IMR-90 (cell line): ENCODE results near the gene MRC1. TPM values are rescaled to one million over a fixed set of nuclear protein-coding genes. Genes with fewer than 3 reads are reported as not detected.
A peak's percentile ranks its signal among the peaks of the same experiment; 100 is the strongest.

Experiments
- ATAC-seq: fragments of 200-7000 bp; cut with Tn5 transposase; 2 replicates; pipeline ENCODE4 v1.9.1; 2020; ENCODE audit warnings: low read depth, mild to moderate bottlenecking, moderate library complexity
- BruUV-seq: library from RNA; stranded (reverse); fragments of 400-500 nt; replicated peaks from 2 replicates; lab custom pipeline; 2021; lab: Mats Ljungman, UMichigan
- CTCF ChIA-PET: fragments of 300-600 bp; formaldehyde crosslinking; extraction: SDS; loops from one replicate; lab custom pipeline; 2021; ENCODE audit warnings: antibody characterized with exemption; lab: Yijun Ruan, JAX
- POLR2A ChIA-PET: fragments of 300-600 bp; sonication (Branson Sonifier 250); formaldehyde crosslinking; loops from one replicate; lab custom pipeline; 2022; ENCODE audit warnings: antibody characterized with exemption; ENCODE audit not compliant: unreplicated experiment; lab: Charles Lee
- DNase-seq: peaks from one replicate; pipeline ENCODE4 v3.0.0; 2013
- H2AFZ ChIP-seq: replicated peaks from 2 replicates; pipeline ENCODE3; 2013; ENCODE audit warnings: low read length, mild to moderate bottlenecking; ENCODE audit not compliant: poor library complexity
- H2AK5ac ChIP-seq: 2 replicates; pipeline ENCODE4 v1.6.1; 2013; ENCODE audit warnings: low read depth, low read length, inconsistent platforms
- H2AK9ac ChIP-seq: replicated peaks from 2 replicates; pipeline ENCODE3; 2013; ENCODE audit warnings: mild to moderate bottlenecking, low read depth, low read length, moderate library complexity; ENCODE audit not compliant: poor library complexity
- H2BK120ac ChIP-seq: 2 replicates; pipeline ENCODE4 v1.6.1; 2013; ENCODE audit warnings: low read depth, low read length, inconsistent platforms
- H2BK15ac ChIP-seq: 3 replicates; pipeline ENCODE4 v1.6.1; 2013; ENCODE audit warnings: low read depth, low read length, inconsistent platforms
- H2BK20ac ChIP-seq: 2 replicates; pipeline ENCODE4 v1.6.1; 2013; ENCODE audit warnings: low read depth, mild to moderate bottlenecking, inconsistent platforms, low read length, moderate library complexity
- H2BK5ac ChIP-seq: 2 replicates; pipeline ENCODE4 v1.6.1; 2013; ENCODE audit warnings: mild to moderate bottlenecking, low read depth, low read length, inconsistent platforms; ENCODE audit not compliant: poor library complexity, severe bottlenecking
- H3K14ac ChIP-seq: replicated peaks from 2 replicates; pipeline ENCODE4 v1.6.1; 2013; ENCODE audit warnings: low read depth, low read length, inconsistent platforms
- H3K18ac ChIP-seq: 2 replicates; pipeline ENCODE4 v1.6.1; 2013; ENCODE audit warnings: low read depth, low read length, control low read depth
- H3K23ac ChIP-seq: 2 replicates; pipeline ENCODE4 v1.6.1; 2013; ENCODE audit warnings: low read depth, low read length, inconsistent platforms
- H3K27ac ChIP-seq: 2 replicates; pipeline ENCODE4 v1.5.1; 2013; ENCODE audit warnings: mild to moderate bottlenecking, control low read depth, low read length; ENCODE audit not compliant: insufficient read depth
- H3K27me3 ChIP-seq: 2 replicates; pipeline ENCODE4 v1.6.1; 2013; ENCODE audit warnings: low read length; ENCODE audit not compliant: control insufficient read depth, insufficient read depth
- H3K36me3 ChIP-seq: 2 replicates; pipeline ENCODE4 v1.6.1; 2013; ENCODE audit warnings: low read length, mixed read lengths; ENCODE audit not compliant: control insufficient read depth, insufficient read depth
- H3K4ac ChIP-seq: 2 replicates; pipeline ENCODE4 v1.6.1; 2013; ENCODE audit warnings: low read depth, low read length, inconsistent platforms
- H3K4me1 ChIP-seq: 2 replicates; pipeline ENCODE4 v1.6.1; 2013; ENCODE audit warnings: low read length, mixed read lengths; ENCODE audit not compliant: control insufficient read depth, insufficient read depth
- H3K4me2 ChIP-seq: 2 replicates; pipeline ENCODE4 v1.6.1; 2013; ENCODE audit warnings: low read depth, mild to moderate bottlenecking, control low read depth, low read length, moderate library complexity
- H3K4me3 ChIP-seq: 2 replicates; pipeline ENCODE4 v1.5.1; 2013; ENCODE audit warnings: low read depth, mild to moderate bottlenecking, control low read depth, low read length, moderate library complexity; ENCODE audit not compliant: insufficient read depth
- H3K56ac ChIP-seq: 2 replicates; pipeline ENCODE4 v1.6.1; 2013; ENCODE audit warnings: low read length, inconsistent platforms; ENCODE audit not compliant: insufficient read depth; ENCODE audit errors: extremely low read depth
- H3K79me1 ChIP-seq, 2 experiments: 2 replicates each; pipeline ENCODE4 v1.6.1; 2013; ENCODE audit warnings: low read length in 2 of 2, inconsistent platforms in 1 of 2, low read depth in 1 of 2
- H3K9ac ChIP-seq: 2 replicates; pipeline ENCODE4 v1.6.1; 2013; ENCODE audit warnings: low read depth, low read length, control low read depth
- H3K9me1 ChIP-seq: 2 replicates; pipeline ENCODE4 v1.6.1; 2013; ENCODE audit warnings: low read length, inconsistent platforms; ENCODE audit not compliant: insufficient read depth
- H3K9me3 ChIP-seq: 2 replicates; pipeline ENCODE4 v1.6.1; 2013; ENCODE audit warnings: low read length; ENCODE audit not compliant: control insufficient read depth, insufficient read depth
- H4K20me1 ChIP-seq: 2 replicates; pipeline ENCODE4 v1.6.1; 2013; ENCODE audit warnings: low read length, inconsistent platforms; ENCODE audit not compliant: insufficient read depth
- H4K5ac ChIP-seq: 2 replicates; pipeline ENCODE4 v1.6.1; 2013; ENCODE audit warnings: mild to moderate bottlenecking, low read depth, low read length, control low read depth
- H4K8ac ChIP-seq, 2 experiments: 2 replicates each; pipeline ENCODE4 v1.6.1; 2013; ENCODE audit warnings: low read depth in 2 of 2, low read length in 2 of 2, control low read depth in 1 of 2, inconsistent platforms in 1 of 2
- H4K91ac ChIP-seq: 2 replicates; pipeline ENCODE4 v1.6.1; 2013; ENCODE audit warnings: low read depth, low read length, inconsistent platforms; ENCODE audit not compliant: insufficient read depth
- BHLHE40 ChIP-seq: fragments of 150-350 bp; IDR thresholded peaks from 2 replicates; pipeline ENCODE4 v1.6.1; 2016; ENCODE audit warnings: mild to moderate bottlenecking, low read depth, low read length
- CEBPB ChIP-seq: IDR thresholded peaks from 2 replicates; pipeline ENCODE4 v1.6.1; 2012; ENCODE audit warnings: low read depth, low read length, improper control_type of control experiment
- CHD1 ChIP-seq: IDR thresholded peaks from 2 replicates; pipeline ENCODE4 v1.6.1; 2012; ENCODE audit warnings: low read depth, low read length, improper control_type of control experiment
- ELK1 ChIP-seq: fragments of 150-350 bp; IDR thresholded peaks from 2 replicates; pipeline ENCODE4 v1.6.1; 2016; ENCODE audit warnings: low read depth, mild to moderate bottlenecking, low read length, moderate library complexity, borderline replicate concordance
- FOS ChIP-seq: fragments of 150-350 bp; IDR thresholded peaks from 2 replicates; pipeline ENCODE4 v1.6.1; 2016; ENCODE audit warnings: low read depth, low read length
- MAFK ChIP-seq: IDR thresholded peaks from 2 replicates; pipeline ENCODE4 v1.6.1; 2012; ENCODE audit warnings: low read depth, low read length, improper control_type of control experiment
- MXI1 ChIP-seq: IDR thresholded peaks from 2 replicates; pipeline ENCODE4 v1.6.1; 2012; ENCODE audit warnings: low read depth, mild to moderate bottlenecking, low read length, moderate library complexity, borderline replicate concordance
- NFE2L2 ChIP-seq: fragments of 150-350 bp; IDR thresholded peaks from 2 replicates; pipeline ENCODE4 v1.6.1; 2016; ENCODE audit warnings: low read depth, mild to moderate bottlenecking, low read length
- POLR2A ChIP-seq: IDR thresholded peaks from 2 replicates; pipeline ENCODE4 v1.6.1; 2012; ENCODE audit warnings: mild to moderate bottlenecking, low read depth, low read length
- RAD21 ChIP-seq: IDR thresholded peaks from 2 replicates; pipeline ENCODE4 v1.6.1; 2012; ENCODE audit warnings: low read length, improper control_type of control experiment
- RCOR1 ChIP-seq: IDR thresholded peaks from 2 replicates; pipeline ENCODE4 v1.6.1; 2012; ENCODE audit warnings: mild to moderate bottlenecking, low read length, improper control_type of control experiment; ENCODE audit not compliant: insufficient replicate concordance
- RFX5 ChIP-seq: IDR thresholded peaks from 2 replicates; pipeline ENCODE4 v1.8.0; 2012; ENCODE audit warnings: low read depth, mild to moderate bottlenecking, low read length, moderate library complexity
- SMC3 ChIP-seq: fragments of 150-350 bp; IDR thresholded peaks from 2 replicates; pipeline ENCODE4 v1.6.1; 2016; ENCODE audit warnings: low read depth, mild to moderate bottlenecking, antibody characterized with exemption, low read length, moderate library complexity
- WGBS, 2 experiments: methylation state at CpG; one replicate each; pipeline versions ENCODE4 v1.1.5 to v1.1.7; 2013; ENCODE audit warnings: missing lambda C conversion rate in 2 of 2; ENCODE audit not compliant: insufficient read length in 1 of 2; ENCODE audit errors: extremely low coverage in 2 of 2; 5-methylcytosine and 5-hydroxymethylcytosine counted together
- dilution Hi-C: fragments of 300-500 bp; cut with HindIII; formaldehyde crosslinking; loops from one replicate; pipeline ENCODE4 v1.14.3; 2018; ENCODE audit warnings: low sequenced_read_pairs; ENCODE audit not compliant: unreplicated experiment
- in situ Hi-C: fragments of 300-500 bp; cut with MboI; formaldehyde crosslinking; loops from 3 replicates; pipeline ENCODE4 v1.14.3; 2019; ENCODE audit warnings: low sequenced_read_pairs, inconsistent platforms, mixed read lengths
- intact Hi-C: fragments of 100-400 bp; cut with micrococcal nuclease; formaldehyde crosslinking; loops from 2 replicates; pipeline ENCODE4 v1.10.0; 2022
- polyA plus RNA-seq, 3 experiments: library from polyadenylated mRNA; depleted of rRNA; stranded (reverse); fragments of >200 nt; gene quantifications; 2 replicates each; pipeline ENCODE4 v1.2.3, GENCODE V29; 2012; ENCODE audit warnings: low replicate concordance in 1 of 3
- total RNA-seq: library from RNA; depleted of rRNA; stranded (reverse); fragments of >200 nt; gene quantifications from 2 replicates; pipeline ENCODE4 v1.2.3, GENCODE V29; 2012
- TF ChIP-seq, protein P1 (sequence below): fragments of 150-350 bp; IDR thresholded peaks from 2 replicates; pipeline ENCODE4 v1.6.1; 2017; ENCODE audit warnings: mild to moderate bottlenecking, antibody characterized with exemption, low read length, low read depth
- TF ChIP-seq, protein P2 (sequence below): conservative IDR thresholded peaks from 2 replicates; pipeline ENCODE4 v1.5.1; 2012; ENCODE audit warnings: mild to moderate bottlenecking, low read depth, low read length, improper control_type of control experiment

MRC1 gene
- total and polyA plus RNA-seq, 2 of the 4 experiments (the other 2 are of a cell fraction): not detected

- Histone ChIP-seq H3K4me3 (no peak overlapping the region), H4K5ac (no peak overlapping the region), H3K27ac (no peak overlapping the region), H4K8ac (no peak overlapping the region), H3K9me1 (no peaks in the 10 kb centered on the region), H2AK9ac (no peak overlapping the region), H2BK120ac (no peak overlapping the region), H3K56ac (no peak overlapping the region), H3K4ac (no peak overlapping the region), H2BK20ac (no peak overlapping the region), H3K79me1 (no peaks in the 10 kb centered on the region), H4K20me1 (no peaks in the 10 kb centered on the region), H2BK15ac (no peak overlapping the region), H3K4me1 (no peaks in the 10 kb centered on the region), H3K9ac (no peak overlapping the region), H2BK5ac (no peak overlapping the region), H3K23ac (no peak overlapping the region), H3K9me3 (no peaks in the 10 kb centered on the region), H3K4me2 (no peak overlapping the region), H4K91ac (no peak overlapping the region), H2AK5ac (no peak overlapping the region), H3K27me3 (peaks cover 2% of the 10 kb centered on the region), H2AFZ (peak overlapping the region; percentile 38), H3K14ac (no peak overlapping the region), H3K18ac (no peak overlapping the region), H3K36me3 (no peaks in the 10 kb centered on the region)
- in situ Hi-C loops (no loop called here), dilution Hi-C loops (no loop called here), intact Hi-C loops (no loop called here)
- DNase-seq (no peak), ATAC-seq (no peak)
- ChIA-PET POLR2A (no interaction called here), CTCF (no interaction called here)
- 78% methylated on average over 1 of the region's 4 CpGs; no CpG with 5 or more reads in 1 of the 2 experiments for WGBS, 2 experiments
- no TSS peak for BruUV-seq
- no peak for TF ChIP-seq CHD1
- TF ChIP-seq BHLHE40: no peak
- TF ChIP-seq FOS: no peak
- TF ChIP-seq MAFK: no peak
- TF ChIP-seq RAD21: no peak
- TF ChIP-seq, protein P1, sequence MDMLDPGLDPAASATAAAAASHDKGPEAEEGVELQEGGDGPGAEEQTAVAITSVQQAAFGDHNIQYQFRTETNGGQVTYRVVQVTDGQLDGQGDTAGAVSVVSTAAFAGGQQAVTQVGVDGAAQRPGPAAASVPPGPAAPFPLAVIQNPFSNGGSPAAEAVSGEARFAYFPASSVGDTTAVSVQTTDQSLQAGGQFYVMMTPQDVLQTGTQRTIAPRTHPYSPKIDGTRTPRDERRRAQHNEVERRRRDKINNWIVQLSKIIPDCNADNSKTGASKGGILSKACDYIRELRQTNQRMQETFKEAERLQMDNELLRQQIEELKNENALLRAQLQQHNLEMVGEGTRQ: no peak
- no peak for TF ChIP-seq ELK1
- no peak for TF ChIP-seq RFX5
- TF ChIP-seq, protein P2, sequence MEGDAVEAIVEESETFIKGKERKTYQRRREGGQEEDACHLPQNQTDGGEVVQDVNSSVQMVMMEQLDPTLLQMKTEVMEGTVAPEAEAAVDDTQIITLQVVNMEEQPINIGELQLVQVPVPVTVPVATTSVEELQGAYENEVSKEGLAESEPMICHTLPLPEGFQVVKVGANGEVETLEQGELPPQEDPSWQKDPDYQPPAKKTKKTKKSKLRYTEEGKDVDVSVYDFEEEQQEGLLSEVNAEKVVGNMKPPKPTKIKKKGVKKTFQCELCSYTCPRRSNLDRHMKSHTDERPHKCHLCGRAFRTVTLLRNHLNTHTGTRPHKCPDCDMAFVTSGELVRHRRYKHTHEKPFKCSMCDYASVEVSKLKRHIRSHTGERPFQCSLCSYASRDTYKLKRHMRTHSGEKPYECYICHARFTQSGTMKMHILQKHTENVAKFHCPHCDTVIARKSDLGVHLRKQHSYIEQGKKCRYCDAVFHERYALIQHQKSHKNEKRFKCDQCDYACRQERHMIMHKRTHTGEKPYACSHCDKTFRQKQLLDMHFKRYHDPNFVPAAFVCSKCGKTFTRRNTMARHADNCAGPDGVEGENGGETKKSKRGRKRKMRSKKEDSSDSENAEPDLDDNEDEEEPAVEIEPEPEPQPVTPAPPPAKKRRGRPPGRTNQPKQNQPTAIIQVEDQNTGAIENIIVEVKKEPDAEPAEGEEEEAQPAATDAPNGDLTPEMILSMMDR: no peak
- TF ChIP-seq CEBPB: no peak
- no peak for TF ChIP-seq RCOR1
- no peak for TF ChIP-seq POLR2A
- no peak for TF ChIP-seq SMC3
- TF ChIP-seq NFE2L2: no peak
- TF ChIP-seq MXI1: no peak
These were observed 29.4 kb upstream of the MRC1 start for GRCh38 chr10:17779784-17780183.
